Measurements from ENCODE around the gene ZNF610.

ZNF610 gene

DNA sequence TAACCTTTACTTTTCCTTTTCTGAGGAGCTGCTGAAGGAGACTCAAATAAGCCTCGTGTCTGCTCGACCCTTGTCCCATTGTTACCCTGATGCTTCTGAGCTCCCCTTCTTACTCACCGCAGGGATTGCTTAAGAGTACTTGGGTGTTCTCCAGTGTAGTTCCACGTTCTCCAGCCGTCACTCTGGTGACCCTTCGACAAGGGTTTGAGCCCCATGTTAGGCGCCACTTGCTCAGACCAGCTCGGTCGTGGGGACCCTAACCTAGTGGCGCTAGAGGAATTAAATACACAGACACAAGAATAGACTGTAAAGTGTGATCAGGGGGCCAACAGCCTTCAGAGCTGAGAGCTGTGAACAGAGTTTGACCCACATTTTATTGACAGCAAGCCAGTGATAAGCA lies 28.8 kb upstream of the ZNF610 start:
- H3K36me3 ChIP-seq (ENCODE audit: insufficient read depth, low read length) = peaks cover 92% of the 10 kb centered on the region
- no peaks in the 10 kb centered on the region for H3K4me1 ChIP-seq (ENCODE audit: insufficient read depth, low read length)
- H3K27ac ChIP-seq (ENCODE audit: low read length) = no peak overlapping the region
- no peaks in the 10 kb centered on the region for H3K27me3 ChIP-seq (ENCODE audit: insufficient read depth, low read length, poor library complexity)
- H3K9me3 ChIP-seq (ENCODE audit: insufficient read depth, low read length, severe bottlenecking) = peaks cover 66% of the 10 kb centered on the region
- DNase-seq (peak; percentile 52), ATAC-seq (ENCODE audit: insufficient read depth, low read depth) (no peak)
- no peak for TF ChIP-seq EZH2 (IDR thresholded peaks at IDR 0.05; ENCODE audit: borderline replicate concordance, low read depth, low read length, severe bottlenecking)
- no peak overlapping the region for H3K4me2 ChIP-seq (ENCODE audit: insufficient read depth, low read length)
- H3K79me2 ChIP-seq (ENCODE audit: insufficient read depth, low read length) = peaks cover 24% of the 10 kb centered on the region
- H3K4me3 ChIP-seq (ENCODE audit: low read depth in 1 of 2, low read length in 2 of 2) = no peak overlapping the region
- no peak overlapping the region for H2AFZ ChIP-seq (ENCODE audit: low read depth, low read length)
- no peak overlapping the region for H3K9ac ChIP-seq (ENCODE audit: low read depth, low read length)
- no peaks in the 10 kb centered on the region for H4K20me1 ChIP-seq (ENCODE audit: insufficient read depth, low read length)

DNA sequence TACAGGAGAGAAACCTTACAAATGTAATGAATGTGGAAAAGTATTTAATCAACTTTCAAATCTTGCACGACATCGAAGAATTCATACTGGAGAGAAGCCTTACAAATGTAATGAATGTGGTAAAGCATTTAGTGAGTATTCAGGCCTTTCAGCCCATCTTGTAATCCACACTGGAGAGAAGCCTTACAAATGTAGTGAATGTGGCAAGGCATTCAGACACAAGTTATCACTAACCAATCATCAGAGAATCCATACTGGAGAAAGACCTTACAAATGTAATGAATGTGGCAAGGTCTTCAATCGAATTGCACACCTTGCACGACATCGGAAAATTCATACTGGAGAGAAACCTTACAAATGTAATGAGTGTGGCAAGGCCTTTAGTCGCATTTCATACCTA lies 13.6 kb upstream of the ZNF610 start:
- no peak for ATAC-seq (ENCODE audit: insufficient read depth, low read depth)
- Histone ChIP-seq H3K4me2 (ENCODE audit: insufficient read depth, low read length) (no peak overlapping the region), H4K20me1 (ENCODE audit: insufficient read depth, low read length) (no peaks in the 10 kb centered on the region), H3K79me2 (ENCODE audit: insufficient read depth, low read length) (no peaks in the 10 kb centered on the region), H3K27ac (ENCODE audit: low read length) (no peak overlapping the region), H3K36me3 (ENCODE audit: insufficient read depth, low read length) (peaks cover 65% of the 10 kb centered on the region), H3K4me3 (ENCODE audit: low read depth in 1 of 2, low read length in 2 of 2) (no peak overlapping the region), H3K9me3 (ENCODE audit: insufficient read depth, low read length, severe bottlenecking) (peaks cover 81% of the 10 kb centered on the region), H3K4me1 (ENCODE audit: insufficient read depth, low read length) (no peaks in the 10 kb centered on the region), H3K9ac (ENCODE audit: low read depth, low read length) (no peak overlapping the region), H3K27me3 (ENCODE audit: insufficient read depth, low read length, poor library complexity) (no peaks in the 10 kb centered on the region), H2AFZ (ENCODE audit: low read depth, low read length) (no peak overlapping the region)
- TF ChIP-seq EZH2 (IDR thresholded peaks at IDR 0.05; ENCODE audit: borderline replicate concordance, low read depth, low read length, severe bottlenecking) = no peak
- TF ChIP-seq, protein P1, sequence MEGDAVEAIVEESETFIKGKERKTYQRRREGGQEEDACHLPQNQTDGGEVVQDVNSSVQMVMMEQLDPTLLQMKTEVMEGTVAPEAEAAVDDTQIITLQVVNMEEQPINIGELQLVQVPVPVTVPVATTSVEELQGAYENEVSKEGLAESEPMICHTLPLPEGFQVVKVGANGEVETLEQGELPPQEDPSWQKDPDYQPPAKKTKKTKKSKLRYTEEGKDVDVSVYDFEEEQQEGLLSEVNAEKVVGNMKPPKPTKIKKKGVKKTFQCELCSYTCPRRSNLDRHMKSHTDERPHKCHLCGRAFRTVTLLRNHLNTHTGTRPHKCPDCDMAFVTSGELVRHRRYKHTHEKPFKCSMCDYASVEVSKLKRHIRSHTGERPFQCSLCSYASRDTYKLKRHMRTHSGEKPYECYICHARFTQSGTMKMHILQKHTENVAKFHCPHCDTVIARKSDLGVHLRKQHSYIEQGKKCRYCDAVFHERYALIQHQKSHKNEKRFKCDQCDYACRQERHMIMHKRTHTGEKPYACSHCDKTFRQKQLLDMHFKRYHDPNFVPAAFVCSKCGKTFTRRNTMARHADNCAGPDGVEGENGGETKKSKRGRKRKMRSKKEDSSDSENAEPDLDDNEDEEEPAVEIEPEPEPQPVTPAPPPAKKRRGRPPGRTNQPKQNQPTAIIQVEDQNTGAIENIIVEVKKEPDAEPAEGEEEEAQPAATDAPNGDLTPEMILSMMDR (IDR thresholded peaks at IDR 0.05; ENCODE audit: borderline replicate concordance, extremely low read depth, low read length, poor library complexity, severe bottlenecking) = no peak
- DNase-seq = no peak

DNA sequence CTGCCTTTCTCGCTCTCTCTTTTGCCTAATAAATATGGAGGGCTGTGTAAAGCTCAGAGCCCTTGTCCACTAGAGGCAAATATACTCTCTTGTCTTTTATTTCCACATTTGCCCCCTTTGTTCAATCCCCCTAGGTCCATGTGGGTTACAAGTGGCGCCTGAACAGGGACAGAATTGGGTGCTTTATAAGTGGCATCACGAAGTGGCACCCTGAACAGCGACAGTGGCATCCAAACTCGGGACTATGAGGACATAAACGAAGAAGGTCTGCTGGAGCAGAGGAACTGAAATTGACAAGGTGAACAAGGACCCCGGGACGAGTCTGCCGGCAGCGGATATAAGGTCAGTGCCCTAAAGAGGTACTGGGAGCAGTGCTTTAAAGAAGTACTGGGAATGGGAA lies 4.3 kb upstream of the ZNF610 start:
- no peaks in the 10 kb centered on the region for H4K20me1 ChIP-seq (ENCODE audit: insufficient read depth, low read length)
- DNase-seq = no peak
- no peaks in the 10 kb centered on the region for H3K27me3 ChIP-seq (ENCODE audit: insufficient read depth, low read length, poor library complexity)
- no peak overlapping the region for H3K27ac ChIP-seq (ENCODE audit: low read length)
- ATAC-seq (ENCODE audit: insufficient read depth, low read depth) = no peak
- no peak for TF ChIP-seq EZH2 (IDR thresholded peaks at IDR 0.05; ENCODE audit: borderline replicate concordance, low read depth, low read length, severe bottlenecking)
- TF ChIP-seq, protein P1 (IDR thresholded peaks at IDR 0.05; ENCODE audit: borderline replicate concordance, extremely low read depth, low read length, poor library complexity, severe bottlenecking) = no peak
- no peak overlapping the region for H3K4me2 ChIP-seq (ENCODE audit: insufficient read depth, low read length)
- no peak overlapping the region for H3K9ac ChIP-seq (ENCODE audit: low read depth, low read length)
- peaks cover 8% of the 10 kb centered on the region for H3K4me1 ChIP-seq (ENCODE audit: insufficient read depth, low read length)
- H2AFZ ChIP-seq (ENCODE audit: low read depth, low read length) = no peak overlapping the region
- H3K79me2 ChIP-seq (ENCODE audit: insufficient read depth, low read length) = peaks cover 7% of the 10 kb centered on the region
- no peaks in the 10 kb centered on the region for H3K36me3 ChIP-seq (ENCODE audit: insufficient read depth, low read length)
- H3K4me3 ChIP-seq (ENCODE audit: low read depth in 1 of 2, low read length in 2 of 2) = no peak overlapping the region
- peaks cover 28% of the 10 kb centered on the region for H3K9me3 ChIP-seq (ENCODE audit: insufficient read depth, low read length, severe bottlenecking)

DNA sequence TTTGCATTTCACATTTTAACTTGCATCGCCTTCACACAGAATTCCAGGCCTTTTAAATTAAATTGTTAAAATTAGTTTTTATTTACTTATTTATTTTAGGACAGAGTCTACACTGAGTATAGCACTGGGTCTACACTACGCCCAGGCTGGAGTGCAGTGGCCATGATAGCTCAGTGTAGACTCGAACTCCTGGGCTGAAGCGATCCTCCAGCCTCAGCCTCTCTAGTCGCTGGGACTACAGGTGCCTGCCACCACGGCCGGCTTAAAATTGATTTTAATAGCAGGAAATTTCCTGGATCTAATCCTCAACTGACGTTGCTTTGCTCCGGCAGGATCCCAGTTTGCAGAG lies 301 bp upstream of the ZNF610 start:
- Histone ChIP-seq H3K9me3 (ENCODE audit: insufficient read depth, low read length, severe bottlenecking) (peaks cover 20% of the 10 kb centered on the region), H3K79me2 (ENCODE audit: insufficient read depth, low read length) (peaks cover 25% of the 10 kb centered on the region), H3K27me3 (ENCODE audit: insufficient read depth, low read length, poor library complexity) (no peaks in the 10 kb centered on the region), H3K4me1 (ENCODE audit: insufficient read depth, low read length) (peaks cover 18% of the 10 kb centered on the region), H3K36me3 (ENCODE audit: insufficient read depth, low read length) (peaks cover 12% of the 10 kb centered on the region), H3K9ac (ENCODE audit: low read depth, low read length) (peak overlapping the region; percentile 97), H3K4me2 (ENCODE audit: insufficient read depth, low read length) (peak overlapping the region; percentile 84), H2AFZ (ENCODE audit: low read depth, low read length) (peak overlapping the region; percentile 95), H4K20me1 (ENCODE audit: insufficient read depth, low read length) (no peaks in the 10 kb centered on the region), H3K27ac (ENCODE audit: low read length) (peak overlapping the region; percentile 89), H3K4me3 (ENCODE audit: low read depth in 1 of 2, low read length in 2 of 2) (peak overlapping the region; percentile 88 to 95; a peak in 3 of 4 replicates)
- DNase-seq (no peak), ATAC-seq (ENCODE audit: insufficient read depth, low read depth) (peak; percentile 66)
- TF ChIP-seq EZH2 (IDR thresholded peaks at IDR 0.05; ENCODE audit: borderline replicate concordance, low read depth, low read length, severe bottlenecking) = no peak
- TF ChIP-seq, protein P1 (IDR thresholded peaks at IDR 0.05; ENCODE audit: borderline replicate concordance, extremely low read depth, low read length, poor library complexity, severe bottlenecking) = no peak

Data from DND-41 (cell line).